GM19467 (cell line): ENCODE results near the gene UBE2R2.
"Not testable (repeated sequence)": the region's sequence is repeated elsewhere in the genome, so short reads cannot be mapped to it uniquely, and the experiment has no call there.

ENCODE experiments used
- ATAC-seq: cut with Tn5 transposase; IDR thresholded peaks from one replicate; pipeline ENCODE4 v1.9.1; 2021; ENCODE audit warnings: mild to moderate bottlenecking, moderate library complexity; ENCODE audit not compliant: unreplicated experiment

UBE2R2 gene

GRCh38 chr9:33798545-33798944 lies 18.4 kb upstream of the UBE2R2 start:
- ATAC-seq: no peak

- ATAC-seq: no peak
Measured at GRCh38 chr9:33799928-33800704, 16.8 kb upstream of the UBE2R2 start.

GRCh38 chr9:33800886-33801285 lies 16.1 kb upstream of the UBE2R2 start:
- ATAC-seq: no peak

- ATAC-seq: not testable (repeated sequence)
Measured at GRCh38 chr9:33801943-33802500, 14.9 kb upstream of the UBE2R2 start.

- not testable (repeated sequence) for ATAC-seq
Measured at GRCh38 chr9:33804196-33804595, 12.8 kb upstream of the UBE2R2 start.

GRCh38 chr9:33807156-33807555 lies 9.8 kb upstream of the UBE2R2 start:
- ATAC-seq: not testable (repeated sequence)

GRCh38 chr9:33808979-33809322 lies 8.0 kb upstream of the UBE2R2 start:
- ATAC-seq: peak; percentile 44

GRCh38 chr9:33809506-33809905 lies 7.5 kb upstream of the UBE2R2 start:
- ATAC-seq: no peak

GRCh38 chr9:33813712-33814641 lies 3.0 kb upstream of the UBE2R2 start:
- ATAC-seq: no peak

- no peak for ATAC-seq
Measured at GRCh38 chr9:33815781-33816180, 1.2 kb upstream of the UBE2R2 start.

GRCh38 chr9:33817327-33818166 lies 587 bp downstream of the UBE2R2 start:
- peak; percentile 14 for ATAC-seq

GRCh38 chr9:33818167-33818846 lies 1.3 kb downstream of the UBE2R2 start:
- no peak for ATAC-seq

GRCh38 chr9:33818847-33819500 lies 2.0 kb downstream of the UBE2R2 start:
- ATAC-seq: no peak

GRCh38 chr9:33820231-33820745 lies 3.3 kb downstream of the UBE2R2 start:
- ATAC-seq: no peak

- ATAC-seq: no peak
Measured at GRCh38 chr9:33823801-33824200, 6.8 kb downstream of the UBE2R2 start.

- ATAC-seq: not testable (repeated sequence)
Measured at GRCh38 chr9:33827285-33827684, 10.3 kb downstream of the UBE2R2 start.

GRCh38 chr9:33829641-33830230 lies 12.8 kb downstream of the UBE2R2 start:
- ATAC-seq: not testable (repeated sequence)

- no peak for ATAC-seq
Measured at GRCh38 chr9:33835625-33836260, 18.8 kb downstream of the UBE2R2 start.
